Osteoblast (primary cell): Measurements from ENCODE around the gene RRP36. TPM values are rescaled to one million over a fixed set of nuclear protein-coding genes. Genes with fewer than 3 reads are reported as not detected.

Experiments used
- DNase-seq: peaks from one replicate; pipeline ENCODE4 v3.0.0; 2011; ENCODE audit warnings: low spot score, mixed read lengths; ENCODE audit not compliant: insufficient read length; ENCODE audit errors: missing footprints
- H2AFZ ChIP-seq: 2 replicates; pipeline ENCODE4 v1.6.0; 2011; ENCODE audit warnings: mild to moderate bottlenecking, low read length
- H3K27ac ChIP-seq: 2 replicates; pipeline ENCODE4 v1.5.1; 2011; ENCODE audit warnings: mild to moderate bottlenecking, low read depth, low read length, moderate library complexity
- H3K27me3 ChIP-seq: 2 replicates; pipeline ENCODE4 v1.6.0; 2012; ENCODE audit warnings: mild to moderate bottlenecking, control low read depth, inconsistent platforms, low read length, moderate library complexity; ENCODE audit not compliant: insufficient read depth
- H3K36me3 ChIP-seq: 2 replicates; pipeline ENCODE4 v1.5.1; 2011; ENCODE audit warnings: mild to moderate bottlenecking, low read length, control low read depth, moderate library complexity; ENCODE audit not compliant: insufficient read depth
- H3K4me1 ChIP-seq: 2 replicates; pipeline ENCODE4 v1.5.1; 2011; ENCODE audit warnings: mild to moderate bottlenecking, low read length, control low read depth, moderate library complexity; ENCODE audit not compliant: insufficient read depth
- H3K4me2 ChIP-seq: 2 replicates; pipeline ENCODE4 v1.6.0; 2011; ENCODE audit warnings: mild to moderate bottlenecking, low read length; ENCODE audit not compliant: insufficient read depth
- H3K4me3 ChIP-seq: fragments of 200-600 bp; sonication (generic); 3 replicates; pipeline ENCODE4 v1.5.1; 2012; ENCODE audit warnings: mild to moderate bottlenecking, low read length, inconsistent platforms; ENCODE audit not compliant: insufficient read depth
- H3K79me2 ChIP-seq: 2 replicates; pipeline ENCODE4 v1.6.0; 2012; ENCODE audit warnings: mild to moderate bottlenecking, low read length, control low read depth, inconsistent platforms; ENCODE audit not compliant: insufficient read depth
- H3K9me3 ChIP-seq: 2 replicates; pipeline ENCODE4 v1.5.1; 2011; ENCODE audit warnings: low read depth, low read length, control low read depth
- H4K20me1 ChIP-seq: 2 replicates; pipeline ENCODE4 v1.6.0; 2012; ENCODE audit warnings: mild to moderate bottlenecking, low read length, control low read depth; ENCODE audit not compliant: insufficient read depth
- CTCF ChIP-seq: IDR thresholded peaks from 2 replicates; pipeline ENCODE4 v1.5.1; 2011; ENCODE audit warnings: mild to moderate bottlenecking, low read depth, low read length, moderate library complexity; ENCODE audit errors: extremely low read depth
- total RNA-seq: library from RNA; depleted of rRNA; stranded (reverse); fragments of >200 nt; gene quantifications from 2 replicates; pipeline ENCODE4 v1.2.3, GENCODE V29; 2012

RRP36 gene
- total RNA-seq, 1 donor = 84.0 TPM

GRCh38 chr6:43070028-43070632, 48.7 kb downstream of the RRP36 start:
- TF ChIP-seq CTCF = peak; percentile 68
- Histone ChIP-seq H3K36me3 (peaks cover 20% of the 10 kb centered on the region), H3K4me1 (peaks cover 3% of the 10 kb centered on the region), H3K79me2 (no peaks in the 10 kb centered on the region), H3K4me3 (no peak overlapping the region), H3K9me3 (no peaks in the 10 kb centered on the region), H3K27ac (no peak overlapping the region), H3K4me2 (no peak overlapping the region), H4K20me1 (no peaks in the 10 kb centered on the region), H3K27me3 (no peaks in the 10 kb centered on the region), H2AFZ (no peak overlapping the region)
- DNase-seq = peak; percentile 95

GRCh38 chr6:43074847-43075669, 53.6 kb downstream of the RRP36 start:
- peak; percentile 87 for DNase-seq
- Histone ChIP-seq H4K20me1 (peaks cover 8% of the 10 kb centered on the region), H3K4me3 (peak overlapping the region; percentile 90), H3K36me3 (peaks cover 9% of the 10 kb centered on the region), H2AFZ (no peak overlapping the region), H3K27me3 (no peaks in the 10 kb centered on the region), H3K9me3 (no peaks in the 10 kb centered on the region), H3K79me2 (peaks cover 33% of the 10 kb centered on the region), H3K4me1 (peaks cover 32% of the 10 kb centered on the region), H3K27ac (no peak overlapping the region), H3K4me2 (peak overlapping the region; percentile 63)
- no peak for TF ChIP-seq CTCF

- H3K4me1 ChIP-seq = peaks cover 32% of the 10 kb centered on the region
- peak; percentile 94 for DNase-seq
- peak within 1 kb of the TSS; percentile 90 for H3K4me3 ChIP-seq
- peaks cover 9% of the 10 kb centered on the region for H3K36me3 ChIP-seq
- no peaks in the 10 kb centered on the region for H3K9me3 ChIP-seq
- peak within 1 kb of the TSS; percentile 83 for H3K4me2 ChIP-seq
- H3K27me3 ChIP-seq = no peaks in the 10 kb centered on the region
- peak within 1 kb of the TSS; percentile 73 for H2AFZ ChIP-seq
- peaks cover 35% of the 10 kb centered on the region for H3K79me2 ChIP-seq
- H3K27ac ChIP-seq = peak within 1 kb of the TSS; percentile 58
- TF ChIP-seq CTCF = no peak
- peaks cover 8% of the 10 kb centered on the region for H4K20me1 ChIP-seq
Observed at GRCh38 chr6:43075670-43076463, 54.4 kb downstream of the RRP36 start, which contains the start of gene PTK7. PTK7 (plus strand) TSS chr6:43076314; CDS start chr6:43076489, 175 bp downstream.
